GM12873 (cell line): ENCODE measurements around the gene FHIT.

Experiments
- TF ChIP-seq, protein P1 (sequence below): IDR thresholded peaks from 2 replicates; pipeline ENCODE4 v1.5.1; 2012; ENCODE audit warnings: low read depth, mild to moderate bottlenecking, moderate library complexity, low read length, control low read depth; ENCODE audit not compliant: insufficient read depth; ENCODE audit errors: missing control alignments

Gene FHIT

DNA sequence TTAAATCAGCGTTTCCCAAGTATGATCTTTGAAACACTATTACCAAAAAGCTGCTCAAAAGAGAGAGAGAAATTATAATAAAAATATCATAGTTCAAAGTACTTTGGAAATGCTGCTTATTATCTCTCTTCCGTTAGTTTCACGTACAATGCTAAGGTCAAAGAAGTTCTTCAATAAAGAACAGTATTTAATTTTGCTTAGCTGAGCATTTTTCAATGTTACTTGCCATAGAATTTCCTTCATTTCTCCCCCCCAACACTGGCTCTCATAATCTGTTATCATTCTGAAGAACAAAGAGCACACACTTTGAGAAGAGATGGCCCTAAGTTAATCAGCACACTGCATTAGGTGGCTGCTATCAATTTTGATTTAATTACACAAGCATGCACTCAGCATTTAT, 1360.6 kb downstream of the FHIT start:
- TF ChIP-seq, protein P1, sequence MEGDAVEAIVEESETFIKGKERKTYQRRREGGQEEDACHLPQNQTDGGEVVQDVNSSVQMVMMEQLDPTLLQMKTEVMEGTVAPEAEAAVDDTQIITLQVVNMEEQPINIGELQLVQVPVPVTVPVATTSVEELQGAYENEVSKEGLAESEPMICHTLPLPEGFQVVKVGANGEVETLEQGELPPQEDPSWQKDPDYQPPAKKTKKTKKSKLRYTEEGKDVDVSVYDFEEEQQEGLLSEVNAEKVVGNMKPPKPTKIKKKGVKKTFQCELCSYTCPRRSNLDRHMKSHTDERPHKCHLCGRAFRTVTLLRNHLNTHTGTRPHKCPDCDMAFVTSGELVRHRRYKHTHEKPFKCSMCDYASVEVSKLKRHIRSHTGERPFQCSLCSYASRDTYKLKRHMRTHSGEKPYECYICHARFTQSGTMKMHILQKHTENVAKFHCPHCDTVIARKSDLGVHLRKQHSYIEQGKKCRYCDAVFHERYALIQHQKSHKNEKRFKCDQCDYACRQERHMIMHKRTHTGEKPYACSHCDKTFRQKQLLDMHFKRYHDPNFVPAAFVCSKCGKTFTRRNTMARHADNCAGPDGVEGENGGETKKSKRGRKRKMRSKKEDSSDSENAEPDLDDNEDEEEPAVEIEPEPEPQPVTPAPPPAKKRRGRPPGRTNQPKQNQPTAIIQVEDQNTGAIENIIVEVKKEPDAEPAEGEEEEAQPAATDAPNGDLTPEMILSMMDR: no peak

DNA sequence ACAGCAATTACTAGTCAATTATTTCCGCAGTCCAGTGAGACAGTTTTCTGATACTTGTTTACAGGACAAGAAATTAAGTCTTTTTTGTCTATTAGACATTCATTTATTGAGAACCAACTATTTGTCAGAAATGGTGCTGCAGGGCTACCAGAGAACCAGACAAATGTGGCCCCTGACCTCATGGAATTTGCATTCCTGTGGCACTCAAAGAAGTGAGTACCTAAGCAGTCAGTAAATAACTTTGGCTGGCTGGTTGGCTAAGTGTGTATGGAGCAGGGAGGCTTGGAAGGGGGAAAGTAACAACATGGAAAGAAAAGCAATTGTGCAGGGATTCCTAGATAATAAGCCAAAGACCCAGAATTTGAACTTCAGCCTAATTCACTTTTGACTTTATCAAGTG, 1364.5 kb downstream of the FHIT start:
- TF ChIP-seq, protein P1: no peak

DNA sequence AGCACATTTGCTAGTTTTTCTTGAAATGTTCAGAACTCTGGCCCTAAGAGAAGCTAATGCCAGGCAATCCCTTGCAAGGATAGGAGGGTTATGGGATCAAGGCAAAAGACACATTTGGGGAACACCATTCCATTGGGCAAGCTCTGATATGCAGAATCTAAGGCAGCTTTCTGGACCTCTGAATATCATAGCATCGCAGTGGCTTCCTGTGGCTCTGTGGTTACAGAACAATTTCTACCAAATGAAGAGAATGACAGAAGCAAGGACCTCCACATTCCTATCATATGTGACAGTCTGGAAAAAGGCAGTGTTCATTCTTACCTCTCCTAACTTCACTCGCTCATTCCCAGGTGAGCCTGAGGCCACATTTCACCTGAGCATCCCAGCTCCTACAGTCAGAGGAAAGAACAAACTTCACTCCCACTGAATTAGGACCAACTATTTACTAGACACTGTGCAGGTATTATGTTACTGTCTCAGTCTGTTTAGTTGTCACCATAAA, 1365.3 kb downstream of the FHIT start:
- TF ChIP-seq, protein P1: no peak

DNA sequence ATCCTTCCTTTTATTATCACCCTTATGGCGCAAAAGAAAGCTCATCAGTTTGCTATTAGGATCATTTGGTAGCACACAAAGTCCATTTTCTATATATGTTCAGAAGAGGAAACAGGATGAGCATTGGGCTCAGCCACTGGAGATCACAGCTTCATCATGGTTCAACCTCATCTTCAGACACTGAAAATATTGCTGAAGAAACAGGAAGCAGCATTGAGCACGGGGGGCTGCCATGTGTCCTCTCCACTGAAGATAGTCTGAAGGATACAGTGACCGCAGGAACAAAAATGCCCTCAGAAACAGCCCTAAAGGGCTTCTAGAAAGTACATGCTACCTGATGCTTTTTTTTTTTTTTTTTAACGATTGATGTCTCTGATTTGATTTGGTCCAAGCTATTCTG, 1366.2 kb downstream of the FHIT start:
- TF ChIP-seq, protein P1: no peak

DNA sequence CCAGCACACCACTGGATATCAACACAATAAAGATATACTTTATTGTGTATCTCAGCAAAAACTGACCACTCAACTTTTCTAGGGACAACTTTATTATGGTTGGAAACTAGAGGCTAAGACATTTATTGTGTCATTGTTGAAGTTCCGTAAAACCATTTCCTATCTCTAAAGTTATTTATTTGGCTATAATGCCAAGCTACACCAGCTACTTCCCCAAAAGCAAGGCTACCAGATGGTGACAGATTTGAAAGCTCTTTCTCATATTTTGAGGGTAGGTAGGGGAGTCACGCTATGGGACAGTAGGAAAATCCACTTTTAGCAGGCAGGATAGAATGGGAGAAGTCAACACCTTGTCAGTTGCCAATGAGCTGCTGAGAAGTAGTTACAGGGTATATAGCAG, 1366.8 kb downstream of the FHIT start:
- TF ChIP-seq, protein P1: no peak

DNA sequence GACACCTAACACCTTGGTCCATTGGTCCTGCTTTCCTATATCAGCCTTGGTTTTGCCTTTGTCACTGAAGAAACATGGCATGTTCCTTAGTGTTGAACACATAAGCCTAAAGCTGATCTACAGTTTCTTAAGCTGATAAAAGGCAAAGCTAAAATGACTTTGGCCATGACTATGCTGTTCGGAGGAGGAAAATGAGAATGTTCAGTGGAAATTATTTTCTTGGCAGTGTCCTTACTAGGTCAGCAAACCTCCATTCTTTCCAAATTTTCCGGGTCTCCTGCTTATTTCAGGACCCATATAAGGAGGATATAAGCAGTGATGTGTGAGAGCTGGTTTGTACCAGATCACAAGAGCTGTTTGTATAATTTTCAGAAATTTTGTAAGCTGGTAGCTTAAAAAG, 1368.5 kb downstream of the FHIT start:
- TF ChIP-seq, protein P1: no peak

DNA sequence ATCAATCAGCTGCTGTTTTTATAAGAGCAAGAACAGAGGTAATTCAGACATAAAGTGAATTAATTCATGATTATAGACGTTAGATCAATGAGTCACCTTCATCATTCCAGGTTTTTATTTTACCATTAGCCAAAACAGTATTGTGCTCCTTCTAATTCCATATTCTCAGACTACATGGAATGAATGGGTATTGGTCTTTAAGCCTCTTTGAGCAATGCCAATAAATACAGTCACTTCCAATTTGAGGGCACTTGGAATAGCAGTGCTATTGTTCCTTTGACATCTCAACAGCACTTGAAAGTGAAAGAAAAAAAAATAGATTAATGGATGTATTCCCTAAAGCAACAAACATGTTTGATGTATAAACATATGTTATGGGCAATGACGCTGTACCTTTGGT, 1370.5 kb downstream of the FHIT start:
- TF ChIP-seq, protein P1: no peak
